ENCODE data around the gene DPYSL4. TPM values are rescaled to one million over a fixed set of nuclear protein-coding genes. Genes with fewer than 3 reads are reported as not detected.

The DPYSL4 gene
- total and polyA plus RNA-seq, 12 donors = 0.42 to 7.6 (median 3.2) TPM

GRCh38 chr10:132192076-132192975 is 5.6 kb downstream of the DPYSL4 start:
- TF ChIP-seq POLR2A (IDR thresholded peaks at IDR 0.05) (no peak), CTCF (IDR thresholded peaks at IDR 0.05) (no peak)
- H3K36me3 ChIP-seq (replicated peaks in 1 of 2) = no peaks in the 10 kb centered on the region
- no peak overlapping the region for H3K4me3 ChIP-seq
- 85 to 92% (median 88%) methylated on average over 20 to 28 of the region's 28 CpGs for WGBS, 4 donors
- intact Hi-C loops (cut with DNase I) = no loop called here
- H3K27me3 ChIP-seq = peaks cover 25% of the 10 kb centered on the region
- no peak overlapping the region for H3K27ac ChIP-seq
- no peaks in the 10 kb centered on the region for H3K9me3 ChIP-seq (replicated peaks in 1 of 3)
- peaks cover under 1 to 13% of the 10 kb centered on the region in 2 donors for H3K4me1 ChIP-seq (replicated peaks in 1 of 2)
- DNase-seq = no peak

GRCh38 chr10:132192991-132193665 is 6.4 kb downstream of the DPYSL4 start:
- H3K36me3 ChIP-seq (replicated peaks in 1 of 2) = no peaks in the 10 kb centered on the region
- no peaks in the 10 kb centered on the region for H3K9me3 ChIP-seq (replicated peaks in 1 of 3)
- no peak overlapping the region for H3K4me3 ChIP-seq
- no peak overlapping the region for H3K27ac ChIP-seq
- no peak for TF ChIP-seq POLR2A (IDR thresholded peaks at IDR 0.05)
- TF ChIP-seq CTCF (IDR thresholded peaks at IDR 0.05) = no peak
- 39 to 41% (median 41%) methylated on average over 9 to 18 of the region's 18 CpGs for WGBS, 4 donors
- H3K4me1 ChIP-seq (replicated peaks in 1 of 2) = peaks cover 0 to 6% of the 10 kb centered on the region in 2 donors
- intact Hi-C loops (cut with DNase I) = no loop called here
- H3K27me3 ChIP-seq = peaks cover 17% of the 10 kb centered on the region
- peak in 3 of 7 donors; percentile 35 to 53 (median 53) for DNase-seq

GRCh38 chr10:132193907-132194552 is 7.3 kb downstream of the DPYSL4 start:
- Histone ChIP-seq H3K4me3 (no peak overlapping the region), H3K4me1 (replicated peaks in 1 of 2) (peaks cover 0 to 6% of the 10 kb centered on the region in 2 donors)

More at GRCh38 chr10:132193907-132194552, 7.3 kb downstream of the DPYSL4 start:
- no peak overlapping the region for H3K27ac ChIP-seq
- DNase-seq = peak in 3 of 7 donors; percentile 38 to 46 (median 44)
- intact Hi-C loops (cut with DNase I) = no loop called here
- no peaks in the 10 kb centered on the region for H3K36me3 ChIP-seq (replicated peaks in 1 of 2)
- WGBS, 4 donors = 80 to 100% (median 81%) methylated on average over 4 to 21 of the region's 21 CpGs
- peaks cover 8% of the 10 kb centered on the region for H3K27me3 ChIP-seq
- TF ChIP-seq CTCF (IDR thresholded peaks at IDR 0.05) (no peak), POLR2A (IDR thresholded peaks at IDR 0.05) (no peak)
- H3K9me3 ChIP-seq (replicated peaks in 1 of 3) = no peaks in the 10 kb centered on the region

Data from adrenal gland (tissue), 12 donors.